H1 (cell line): Measurements from ENCODE around the gene GPR21. TPM values are rescaled to one million over a fixed set of nuclear protein-coding genes. Genes with fewer than 3 reads are reported as not detected.

Experiments
- CTCF ChIA-PET: fragments of 300-600 bp; sonication (Branson Sonifier 250); formaldehyde crosslinking; loops from one replicate; lab custom pipeline; 2021; ENCODE audit not compliant: partially characterized antibody; lab: Charles Lee
- POLR2A ChIA-PET: fragments of 300-600 bp; sonication (Branson Sonifier 250); formaldehyde crosslinking; loops from one replicate; lab custom pipeline; 2021; ENCODE audit warnings: inconsistent platforms; ENCODE audit not compliant: partially characterized antibody; lab: Charles Lee
- DNase-seq, 2 experiments: peaks; one replicate each; pipeline versions ENCODE4 v3.0.0 to v3.0.0-alpha.2; 2010 to 2022; ENCODE audit warnings: low spot score in 2 of 2, low read depth in 1 of 2, mixed read lengths in 1 of 2
- FAIRE-seq: peaks from 2 replicates; lab custom pipeline; 2011; peaks lifted over from hg19 to GRCh38; lab: Jason Lieb, UNC
- H2AFZ ChIP-seq: 2 replicates; pipeline ENCODE4 v1.8.1; 2012; ENCODE audit warnings: low read length, inconsistent platforms
- H2AK5ac ChIP-seq: 2 replicates; pipeline ENCODE4 v1.6.1; 2013; ENCODE audit warnings: low read depth, low read length
- H2BK120ac ChIP-seq: replicated peaks from 2 replicates; pipeline ENCODE3; 2013; ENCODE audit warnings: low read depth, low read length, inconsistent platforms
- H2BK12ac ChIP-seq: 2 replicates; pipeline ENCODE4 v1.6.1; 2013; ENCODE audit warnings: low read depth, low read length
- H2BK15ac ChIP-seq: 2 replicates; pipeline ENCODE4 v1.6.1; 2013; ENCODE audit warnings: low read length
- H2BK20ac ChIP-seq: 2 replicates; pipeline ENCODE4 v1.6.1; 2013; ENCODE audit warnings: low read length
- H2BK5ac ChIP-seq: 2 replicates; pipeline ENCODE4 v1.6.1; 2013; ENCODE audit warnings: low read depth, low read length
- H3K14ac ChIP-seq: 2 replicates; pipeline ENCODE4 v1.6.1; 2013; ENCODE audit warnings: inconsistent platforms; ENCODE audit not compliant: insufficient read length
- H3K18ac ChIP-seq: 2 replicates; pipeline ENCODE4 v1.6.1; 2013; ENCODE audit warnings: low read length; ENCODE audit errors: extremely low read depth
- H3K23ac ChIP-seq: 2 replicates; pipeline ENCODE4 v1.6.1; 2013; ENCODE audit warnings: inconsistent platforms; ENCODE audit not compliant: insufficient read length
- H3K23me2 ChIP-seq: 2 replicates; pipeline ENCODE4 v1.6.1; 2013; ENCODE audit warnings: low read depth, low read length
- H3K27ac ChIP-seq: 2 replicates; pipeline ENCODE4 v1.6.1; 2011; ENCODE audit warnings: low read depth, low read length, inconsistent platforms
- H3K27me3 ChIP-seq, 4 experiments: replicated peaks in 1 of 4; 1 replicate in 1 of 4; 2 replicates in 3 of 4; pipeline versions ENCODE4 v1.6.1 to v1.8.1; 2011 to 2013; ENCODE audit warnings: low read length in 3 of 4, mild to moderate bottlenecking in 3 of 4, inconsistent platforms in 2 of 4, mixed read lengths in 2 of 4, moderate library complexity in 1 of 4; ENCODE audit not compliant: control insufficient read depth in 3 of 4, insufficient read depth in 3 of 4; ENCODE audit errors: extremely low read depth in 1 of 4
- H3K36me3 ChIP-seq, 4 experiments: 2 replicates each; pipeline versions ENCODE4 v1.6.1 to v1.8.1; 2011 to 2013; ENCODE audit warnings: mild to moderate bottlenecking in 4 of 4, low read length in 3 of 4, moderate library complexity in 2 of 4, control low read depth in 1 of 4, inconsistent platforms in 1 of 4; ENCODE audit not compliant: insufficient read depth in 4 of 4, control insufficient read depth in 2 of 4
- H3K4ac ChIP-seq: replicated peaks from 2 replicates; pipeline ENCODE3; 2013; ENCODE audit warnings: low read length, low read depth, mixed read lengths, inconsistent platforms; ENCODE audit not compliant: insufficient read length
- H3K4me1 ChIP-seq, 4 experiments: replicated peaks in 1 of 4; 1 replicate in 1 of 4; 2 replicates in 3 of 4; pipeline versions ENCODE4 v1.6.1 to v1.8.1; 2011 to 2013; ENCODE audit warnings: low read length in 3 of 4, inconsistent platforms in 2 of 4, mixed read lengths in 1 of 4; ENCODE audit not compliant: insufficient read depth in 4 of 4, control insufficient read depth in 3 of 4
- H3K4me2 ChIP-seq, 2 experiments: 2 replicates each; pipeline versions ENCODE4 v1.6.1 to v1.8.1; 2011 to 2013; ENCODE audit warnings: low read depth in 2 of 2, low read length in 2 of 2, control low read depth in 1 of 2, inconsistent platforms in 1 of 2, mild to moderate bottlenecking in 1 of 2; ENCODE audit not compliant: insufficient read depth in 1 of 2
- H3K4me3 ChIP-seq, 4 experiments: fragments of 200-600, 300-600 bp in 1 of 4; sonication (generic), shearing (Covaris generic), sonication (Bioruptor Twin) in 1 of 4; 2 replicates each; pipeline versions ENCODE4 v1.5.1 to v1.8.1; 2011 to 2016; ENCODE audit warnings: low read length in 4 of 4, low read depth in 3 of 4, control low read depth in 2 of 4, inconsistent platforms in 2 of 4, mild to moderate bottlenecking in 2 of 4, mixed read lengths in 1 of 4, moderate library complexity in 1 of 4; ENCODE audit not compliant: insufficient read depth in 2 of 4; ENCODE audit errors: extremely low read depth in 1 of 4
- H3K56ac ChIP-seq: replicated peaks from 2 replicates; pipeline ENCODE3; 2013; ENCODE audit warnings: low read depth, mild to moderate bottlenecking, mixed read lengths, low read length, inconsistent platforms; ENCODE audit not compliant: insufficient read length
- H3K79me1 ChIP-seq: 2 replicates; pipeline ENCODE4 v1.6.1; 2013; ENCODE audit warnings: low read depth, low read length, control low read depth
- H3K79me2 ChIP-seq, 2 experiments: 2 replicates each; pipeline versions ENCODE4 v1.6.1 to v1.8.1; 2012 to 2013; ENCODE audit warnings: low read length in 2 of 2, mild to moderate bottlenecking in 2 of 2, inconsistent platforms in 1 of 2; ENCODE audit not compliant: insufficient read depth in 2 of 2, control insufficient read depth in 1 of 2
- H3K9ac ChIP-seq, 4 experiments: replicated peaks in 1 of 4; 1 replicate in 1 of 4; 2 replicates in 3 of 4; pipeline versions ENCODE4 v1.6.1 to v1.8.1; 2011 to 2013; ENCODE audit warnings: low read depth in 3 of 4, low read length in 3 of 4, control low read depth in 2 of 4, mild to moderate bottlenecking in 2 of 4, moderate library complexity in 2 of 4, inconsistent platforms in 1 of 4; ENCODE audit errors: extremely low read depth in 1 of 4
- H3K9me3 ChIP-seq, 2 experiments: 2 replicates each; pipeline versions ENCODE4 v1.6.1 to v1.8.1; 2012 to 2013; ENCODE audit warnings: mild to moderate bottlenecking in 2 of 2, moderate library complexity in 2 of 2, control low read depth in 1 of 2, inconsistent platforms in 1 of 2, low read depth in 1 of 2, low read length in 1 of 2, mixed read lengths in 1 of 2; ENCODE audit not compliant: insufficient read depth in 2 of 2
- H4K20me1 ChIP-seq, 2 experiments: replicated peaks in 1 of 2; 2 replicates each; pipeline versions ENCODE3 to v1.8.1; 2011 to 2013; ENCODE audit warnings: inconsistent platforms in 2 of 2, low read length in 2 of 2, mild to moderate bottlenecking in 1 of 2; ENCODE audit not compliant: insufficient read depth in 2 of 2, control insufficient read depth in 1 of 2
- H4K5ac ChIP-seq: 2 replicates; pipeline ENCODE4 v1.6.1; 2013; ENCODE audit warnings: low read length, low read depth, mixed read lengths, inconsistent platforms; ENCODE audit not compliant: insufficient read length
- H4K8ac ChIP-seq: 2 replicates; pipeline ENCODE4 v1.8.0; 2013; ENCODE audit warnings: mild to moderate bottlenecking, moderate library complexity, low read length, inconsistent platforms; ENCODE audit not compliant: insufficient read depth; ENCODE audit errors: extremely low read depth
- H4K91ac ChIP-seq: replicated peaks from 2 replicates; pipeline ENCODE3; 2013; ENCODE audit warnings: low read length, mixed read lengths, inconsistent platforms; ENCODE audit not compliant: insufficient read length
- ASH2L ChIP-seq: fragments of 200-600, 300-600 bp; sonication (generic); IDR thresholded peaks from one replicate; pipeline ENCODE4 v1.7.1; 2017; ENCODE audit warnings: low read length
- RAD21 ChIP-seq, 2 experiments: IDR thresholded peaks in 1 of 2; conservative IDR thresholded peaks in 1 of 2; 2 replicates each; pipeline ENCODE4 v1.6.1; 2011; ENCODE audit warnings: low read depth in 2 of 2, low read length in 2 of 2, improper control_type of control experiment in 1 of 2, inconsistent platforms in 1 of 2, mild to moderate bottlenecking in 1 of 2, moderate library complexity in 1 of 2
- SIRT6 ChIP-seq: IDR thresholded peaks from one replicate; pipeline ENCODE4 v1.7.1; 2012; ENCODE audit warnings: low read length, inconsistent platforms
- SP4 ChIP-seq: IDR thresholded peaks from 2 replicates; pipeline ENCODE4 v1.6.1; 2012; ENCODE audit warnings: low read length, inconsistent platforms
- TAF7 ChIP-seq: optimal IDR thresholded peaks from 2 replicates; pipeline ENCODE3; 2011; ENCODE audit warnings: low read depth, mild to moderate bottlenecking, inconsistent platforms, low read length, moderate library complexity, borderline replicate concordance
- WGBS, 2 experiments: shearing (Covaris generic) in 1 of 2; methylation state at CpG; one replicate each; pipeline versions ENCODE4 v1.1.6 to v1.1.7; 2013 to 2015; ENCODE audit warnings: low lambda C conversion rate in 2 of 2, mixed read lengths in 2 of 2, inconsistent platforms in 1 of 2, low coverage in 1 of 2, missing lambda C conversion rate in 1 of 2; ENCODE audit not compliant: insufficient replicate concordance in 2 of 2, insufficient coverage in 1 of 2, insufficient read length in 1 of 2; ENCODE audit errors: extremely low coverage in 1 of 2, missing lambda C conversion rate in 1 of 2; 5-methylcytosine and 5-hydroxymethylcytosine counted together
- polyA plus RNA-seq, 7 experiments: library from polyadenylated mRNA; depleted of rRNA in 3 of 7; stranded (reverse) in 5 of 7; unstranded in 2 of 7; fragments of >200 nt in 5 of 7; fragments of 200-250 nt in 2 of 7; gene quantifications; 1 replicate in 5 of 7; 2 replicates in 1 of 7; 4 replicates in 1 of 7; pipeline versions ENCODE4 v1.2.1 to v1.2.3, GENCODE V29; 2011 to 2013; ENCODE audit warnings: missing spikeins in 2 of 7, mixed read lengths in 2 of 7
- total RNA-seq: library from RNA; stranded (reverse); fragmentation: NEBNext Ultra II Directional; extraction: Animal tissue kit (Norgen Biotek cat#: 25700); gene quantifications from 2 replicates; pipeline ENCODE4 v1.2.1, GENCODE V29; 2021

Gene GPR21
- total and polyA plus RNA-seq, 2 of the 8 experiments (the other 6 are each of a cell fraction or from before 2014, with no cell fraction given) = 0.58 to 0.71 TPM

DNA sequence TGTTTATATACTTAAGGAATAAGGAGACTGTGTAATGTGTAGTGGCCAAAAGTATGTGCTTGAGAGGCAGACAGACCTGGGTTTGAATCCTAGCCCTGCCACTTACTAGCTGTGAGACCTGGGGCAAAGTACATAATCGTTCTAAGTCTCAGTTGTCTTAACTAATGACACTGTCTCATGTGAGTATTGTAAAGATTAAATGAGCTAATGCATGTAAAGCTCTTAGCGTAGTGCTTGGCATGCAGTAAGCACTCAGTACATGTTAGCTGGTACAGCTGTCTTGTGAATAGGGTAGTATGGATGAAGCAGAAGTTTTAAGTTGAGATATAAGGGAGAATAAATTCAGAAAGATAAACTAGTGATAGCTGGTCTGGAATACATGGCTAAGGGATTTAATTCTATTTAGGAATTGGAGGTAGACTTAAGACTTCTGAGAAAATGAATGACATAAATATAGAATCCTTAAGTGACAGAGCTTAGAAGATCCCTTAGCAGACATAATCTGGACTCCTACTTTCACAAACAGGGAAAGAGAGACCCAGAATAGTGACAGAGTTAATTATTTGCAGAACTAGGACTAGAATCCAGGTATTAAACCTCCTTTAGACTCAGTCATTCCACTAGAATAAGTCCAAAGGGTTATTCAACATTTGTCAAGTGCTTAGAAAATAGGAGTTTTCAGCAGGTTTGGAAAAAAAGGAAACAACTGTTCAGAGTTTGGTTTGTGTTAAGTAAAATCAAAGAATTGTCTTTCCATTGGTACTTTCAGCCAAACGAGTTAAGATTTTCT, 13.1 kb downstream of the GPR21 start:
- H2AK5ac ChIP-seq = no peak overlapping the region
- no peak overlapping the region for H3K4me2 ChIP-seq
- no peak overlapping the region for H2BK12ac ChIP-seq
- FAIRE-seq (no peak), DNase-seq (no peak)
- H2BK20ac ChIP-seq = no peak overlapping the region
- H2BK15ac ChIP-seq = no peak overlapping the region
- no peak overlapping the region for H3K27ac ChIP-seq
- H4K91ac ChIP-seq = no peak overlapping the region
- no peak overlapping the region for H3K14ac ChIP-seq
- no peak overlapping the region for H4K8ac ChIP-seq
- no peak overlapping the region for H2BK5ac ChIP-seq
- H3K79me2 ChIP-seq = no peaks in the 10 kb centered on the region
- H2BK120ac ChIP-seq = no peak overlapping the region
- POLR2A ChIA-PET = no interaction called here
- TF ChIP-seq SP4 (no peak), RAD21 (IDR thresholded peaks at IDR 0.05 in 1 of 2, conservative IDR thresholded peaks at IDR 0.05 in 1 of 2; ENCODE audit: low read depth in 2 of 2, low read length in 2 of 2) (no peak), TAF7 (no peak), ASH2L (no peak), SIRT6 (no peak)
- no peak overlapping the region for H2AFZ ChIP-seq
- peaks cover 0 to 2% of the 10 kb centered on the region in 2 experiments for H4K20me1 ChIP-seq
- H4K5ac ChIP-seq = no peak overlapping the region
- 86% methylated on average over 3 of the region's 3 CpGs; no CpG with 5 or more reads in 1 of the 2 experiments for WGBS, 2 experiments
- no peak overlapping the region for H3K9ac ChIP-seq
- no peak overlapping the region for H3K23ac ChIP-seq
- no peak overlapping the region for H3K56ac ChIP-seq
- H3K79me1 ChIP-seq = no peaks in the 10 kb centered on the region
- H3K18ac ChIP-seq = no peak overlapping the region
- H3K4ac ChIP-seq = no peak overlapping the region
- H3K4me3 ChIP-seq = no peak overlapping the region
- CTCF ChIA-PET = no interaction called here
- H3K36me3 ChIP-seq = peaks cover 0 to 4% (median 1%) of the 10 kb centered on the region in 4 experiments; a peak in 4 of 8 replicates
- H3K9me3 ChIP-seq = no peaks in the 10 kb centered on the region
- no peaks in the 10 kb centered on the region for H3K4me1 ChIP-seq
- H3K23me2 ChIP-seq = no peaks in the 10 kb centered on the region
- H3K27me3 ChIP-seq = no peaks in the 10 kb centered on the region
